Dedifferentiated amniotic fluid mesenchymal stem cell (primary cell): ENCODE data around the gene TMTC1.
"Not testable (repeated sequence)": the region's sequence is repeated elsewhere in the genome, so short reads cannot be mapped to it uniquely, and the experiment has no call there.

Experiments
- DNase-seq: peaks from one replicate; pipeline ENCODE4 v3.0.0-alpha.2; 2016; ENCODE audit errors: extremely low spot score

TMTC1 gene

GRCh38 chr12:29672580-29672979 lies 111.2 kb downstream of the TMTC1 start:
- no peak for DNase-seq

DNA sequence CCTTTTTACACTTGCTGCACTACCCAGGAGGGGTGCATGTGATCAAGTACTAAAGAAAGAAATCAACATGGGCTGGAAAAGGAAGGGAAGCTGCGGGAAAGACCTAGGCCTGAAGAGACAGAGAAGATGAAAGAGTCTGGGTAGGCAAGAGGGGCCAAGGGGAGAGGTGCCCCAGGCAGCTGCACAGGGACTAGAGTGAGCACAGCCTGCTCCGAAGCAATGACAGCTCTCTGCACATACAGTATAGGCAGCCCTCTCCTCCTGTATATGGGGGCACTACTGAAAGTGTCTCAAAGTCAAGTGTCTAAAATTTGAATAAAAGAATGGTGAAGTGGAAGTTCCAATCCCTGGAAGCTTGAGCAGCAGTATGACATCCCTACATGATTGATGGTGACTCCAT lies 112.0 kb downstream of the TMTC1 start:
- no peak for DNase-seq

GRCh38 chr12:29667011-29667410 lies 116.7 kb downstream of the TMTC1 start:
- DNase-seq, result no peak

DNA sequence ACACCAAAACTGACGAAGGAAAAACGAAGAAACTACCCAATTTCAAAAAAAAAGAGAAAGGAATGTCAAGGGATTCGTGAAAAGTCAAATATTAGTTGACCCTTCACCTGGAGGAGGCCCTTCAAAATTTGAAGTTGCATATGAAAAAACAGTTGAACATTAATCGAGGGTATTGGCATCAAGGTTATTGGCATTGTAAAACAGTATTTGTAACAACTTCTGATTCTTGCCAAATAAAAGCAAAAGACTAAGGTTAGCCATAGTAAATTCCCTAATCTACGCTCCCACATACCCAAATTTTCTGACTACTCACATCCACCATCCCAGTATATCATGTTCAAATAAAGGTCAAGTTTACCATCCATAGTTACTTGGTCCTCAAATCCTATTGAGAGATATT lies 118.6 kb downstream of the TMTC1 start:
- DNase-seq, result no peak

DNA sequence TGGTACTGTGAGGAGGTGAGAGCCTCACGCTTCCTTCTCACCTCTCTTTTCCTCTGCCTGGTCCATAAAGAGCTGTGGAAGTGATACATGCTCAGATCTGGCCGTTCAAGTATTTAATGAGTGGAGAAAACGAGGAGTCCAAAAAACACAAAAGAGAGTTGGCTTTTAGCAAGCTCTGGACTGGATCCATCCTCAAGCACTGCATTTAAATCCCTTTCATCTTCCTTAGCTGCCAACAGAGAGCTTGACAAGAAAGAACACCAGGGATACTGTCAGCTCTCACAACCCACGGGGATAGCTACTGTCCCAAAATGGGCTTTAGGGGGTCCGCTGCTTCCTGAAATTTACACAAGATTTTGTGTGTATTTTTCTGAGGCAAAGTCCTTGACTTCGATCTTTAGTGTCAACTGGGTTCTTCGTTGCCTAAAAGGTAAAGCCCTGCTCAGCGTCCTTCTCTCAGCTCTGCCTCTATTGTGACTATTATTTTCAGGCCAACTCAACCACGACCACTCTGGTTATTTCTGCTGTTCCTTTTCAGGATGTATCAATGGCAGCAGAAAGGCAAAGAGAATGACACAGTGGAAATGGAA lies 120.9 kb downstream of the TMTC1 start:
- DNase-seq, result no peak

DNA sequence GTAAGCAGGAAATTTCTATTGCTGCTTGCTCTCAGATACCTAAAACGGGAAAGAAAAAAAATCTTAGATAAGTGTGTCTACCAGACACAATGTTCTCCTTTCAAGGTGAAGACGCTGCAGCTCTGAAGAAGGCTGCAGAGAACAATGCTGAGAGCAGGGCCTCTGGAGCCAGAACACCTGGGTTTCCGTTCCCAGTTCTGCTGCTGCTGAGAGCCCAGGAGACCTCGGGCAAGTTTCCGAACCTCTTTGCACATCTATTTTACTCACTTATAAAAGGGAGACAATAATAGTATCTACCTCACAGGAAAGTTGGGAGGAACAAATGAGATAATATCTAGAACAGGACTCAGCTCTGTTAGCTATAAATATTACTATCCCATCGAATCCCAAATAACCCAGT lies 122.9 kb downstream of the TMTC1 start:
- DNase-seq, result no peak

DNA sequence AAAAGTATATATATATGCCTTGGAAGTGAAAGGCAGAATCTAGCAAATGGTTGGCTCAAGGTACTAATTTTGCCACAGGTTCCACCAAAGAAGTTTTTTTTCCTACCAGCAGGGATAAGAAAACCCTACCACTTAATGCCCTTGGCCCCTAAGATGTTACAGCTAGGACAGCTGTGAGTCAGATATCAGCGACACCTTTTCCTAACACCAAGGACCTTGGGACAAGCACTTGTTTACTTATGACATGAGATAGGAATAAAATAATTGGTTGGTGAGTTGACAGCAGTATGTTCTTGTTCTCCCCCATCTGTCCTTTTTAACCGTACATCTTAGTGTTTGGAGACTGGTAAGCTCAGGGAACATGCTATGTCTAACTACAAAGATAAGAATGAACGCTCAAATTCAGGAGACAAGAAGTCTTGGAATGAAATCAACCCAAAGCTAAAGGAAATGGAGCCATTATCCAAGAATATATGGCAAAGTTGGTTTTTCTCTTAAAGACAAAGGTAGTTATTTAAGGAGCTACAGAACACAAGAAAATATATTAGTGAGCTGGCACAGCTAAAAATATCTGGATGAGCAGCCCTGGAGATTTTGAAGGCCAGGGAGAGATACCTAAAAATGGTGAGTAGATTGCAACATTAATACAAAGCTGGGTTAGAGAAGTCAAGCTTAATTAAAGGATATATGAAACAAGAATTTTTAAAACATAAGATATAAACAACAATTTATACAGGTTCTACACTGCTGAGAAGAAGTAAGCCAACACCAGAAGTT lies 126.8 kb downstream of the TMTC1 start:
- no peak for DNase-seq

DNA sequence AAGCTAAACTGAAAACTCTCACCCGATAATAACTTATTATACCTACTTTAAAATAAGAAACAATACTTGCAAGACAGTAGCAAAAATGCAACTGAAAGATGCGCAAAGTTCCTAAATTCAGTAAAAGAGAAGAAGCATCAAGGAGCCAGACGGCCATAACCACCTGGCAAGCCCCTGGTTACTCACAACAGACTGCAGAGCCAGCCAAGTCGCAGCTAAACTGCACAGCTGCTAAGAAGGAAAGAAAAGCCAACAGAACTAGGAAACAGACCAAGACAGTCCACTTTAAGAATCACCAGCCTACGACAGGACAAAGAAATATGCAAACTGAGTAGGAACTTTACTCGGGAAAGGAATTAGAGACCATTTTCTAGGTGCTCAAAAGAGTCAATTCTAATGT lies 127.9 kb downstream of the TMTC1 start:
- DNase-seq, result no peak

DNA sequence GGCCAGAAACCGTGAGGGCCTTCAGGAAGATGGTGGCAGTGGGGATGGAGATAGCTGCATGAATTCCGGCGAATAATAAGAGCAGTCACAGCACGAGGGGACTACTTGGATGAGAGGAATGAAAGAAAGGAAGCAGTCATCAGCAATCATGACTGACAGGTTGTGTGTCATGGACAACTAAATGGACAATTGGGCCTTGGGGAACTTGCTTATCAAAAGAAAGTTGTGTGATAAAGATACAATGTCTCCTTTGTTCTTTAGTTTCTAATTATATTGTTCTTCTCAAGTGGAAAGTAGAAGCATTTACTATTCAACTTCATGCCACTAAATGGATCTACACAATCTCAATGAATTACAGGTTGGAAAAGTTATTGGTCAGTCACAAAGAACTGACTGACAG lies 130.5 kb downstream of the TMTC1 start:
- DNase-seq, result no peak

- DNase-seq, result no peak
These were observed 133.4 kb downstream of the TMTC1 start for GRCh38 chr12:29650371-29650770.

GRCh38 chr12:29649722-29650121 lies 134.0 kb downstream of the TMTC1 start:
- no peak for DNase-seq

GRCh38 chr12:29644536-29645162 lies 139.1 kb downstream of the TMTC1 start:
- no peak for DNase-seq

DNA sequence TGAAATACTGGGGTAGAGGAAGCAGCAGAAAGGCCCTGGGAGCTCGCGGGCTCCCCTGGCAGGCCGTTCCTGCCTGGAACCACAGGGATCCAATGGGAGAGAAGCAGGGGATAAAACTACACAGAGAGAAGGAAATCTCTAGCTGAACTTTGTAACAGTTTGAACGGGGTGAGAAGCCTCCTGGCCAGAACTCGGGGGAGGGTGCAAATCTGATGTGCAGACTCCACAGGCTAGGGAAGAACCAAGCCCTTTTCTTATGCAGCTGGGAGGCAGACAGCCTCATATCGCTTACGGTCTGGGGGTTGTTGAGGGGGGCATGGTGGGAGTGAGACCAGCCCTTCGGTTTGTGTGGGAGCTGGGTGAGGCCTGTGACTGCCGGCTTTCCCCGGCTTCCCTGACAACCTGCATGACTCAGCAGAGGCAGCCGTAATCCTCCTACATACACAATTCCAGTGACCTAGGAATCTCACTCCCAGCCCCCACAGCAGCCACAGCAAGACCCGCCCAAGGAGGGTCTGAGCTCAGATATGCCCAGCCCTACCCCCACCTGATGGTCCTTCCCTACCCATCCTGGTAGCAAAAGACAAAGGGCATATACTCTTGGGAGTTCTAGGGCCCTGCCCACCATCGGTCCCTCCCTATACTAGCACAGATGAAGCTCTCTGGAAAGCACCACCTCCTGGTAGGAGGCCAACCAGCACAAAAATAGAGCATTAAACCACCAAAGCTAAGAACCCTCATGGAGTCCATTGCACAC lies 143.0 kb downstream of the TMTC1 start:
- no peak for DNase-seq

- no peak for DNase-seq
These were observed 143.7 kb downstream of the TMTC1 start for GRCh38 chr12:29639893-29640495.

DNA sequence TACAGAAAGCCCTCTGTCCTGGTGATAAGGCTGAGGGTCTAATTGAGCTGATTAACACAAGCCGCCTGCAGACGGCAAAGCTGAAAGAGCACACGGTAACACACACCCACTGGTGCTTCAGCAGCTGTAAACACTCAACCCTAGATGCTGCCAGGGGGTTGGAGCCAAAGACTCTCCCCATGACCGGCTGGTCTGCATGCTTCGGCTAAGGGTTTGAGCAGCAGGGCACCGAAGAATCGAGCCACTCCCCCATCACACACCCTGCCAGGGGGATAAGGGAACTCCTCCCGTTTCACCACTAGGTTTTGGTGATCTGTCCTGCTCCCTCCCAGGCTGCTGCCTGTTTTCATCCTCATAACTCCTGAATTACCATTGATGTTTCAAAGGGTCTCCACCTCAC lies 145.2 kb downstream of the TMTC1 start:
- DNase-seq, result no peak

DNA sequence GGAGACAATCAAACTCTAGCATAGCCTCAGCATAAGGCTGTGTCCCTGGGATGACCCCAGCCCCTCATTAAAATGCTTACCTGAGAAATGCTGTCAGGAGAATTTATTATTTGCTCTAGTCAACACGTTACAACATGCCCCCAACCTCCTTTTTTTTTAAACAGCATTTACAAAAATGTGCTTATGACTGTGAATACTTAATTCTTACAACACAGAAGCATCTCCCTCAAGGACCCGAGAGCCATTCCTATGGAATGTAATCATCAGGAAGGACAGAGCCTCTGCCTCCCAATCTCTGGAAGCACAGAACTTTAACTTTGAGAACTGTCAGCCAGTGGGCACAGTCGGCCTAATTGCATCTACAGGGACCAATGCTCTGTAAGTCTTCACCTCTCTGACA lies 149.7 kb downstream of the TMTC1 start:
- DNase-seq, result no peak

DNA sequence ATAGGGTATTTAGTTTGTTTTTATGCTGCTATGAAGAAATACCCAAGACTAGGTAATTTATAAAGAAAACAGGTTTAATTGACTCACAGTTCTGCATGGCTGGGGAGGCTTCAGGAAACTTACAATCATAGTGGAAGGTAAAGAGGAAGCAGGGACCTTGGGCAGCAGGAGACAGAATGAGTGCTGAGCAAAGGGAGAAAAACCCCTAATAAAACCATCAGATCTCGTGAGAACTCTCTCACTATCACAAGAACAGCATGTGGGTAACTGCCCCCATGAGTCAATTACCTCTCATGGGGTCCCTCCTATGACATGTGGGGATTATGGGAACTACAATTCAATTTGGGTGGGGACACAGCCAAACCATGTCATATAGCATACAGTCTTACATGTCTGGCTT lies 153.6 kb downstream of the TMTC1 start:
- DNase-seq, result not testable (repeated sequence)

- no peak for DNase-seq
These were observed 156.5 kb downstream of the TMTC1 start for GRCh38 chr12:29627221-29627620.

- no peak for DNase-seq
These were observed 158.3 kb downstream of the TMTC1 start for GRCh38 chr12:29625359-29625953.

- DNase-seq, result no peak
These were observed 161.5 kb downstream of the TMTC1 start for GRCh38 chr12:29622251-29622650.

GRCh38 chr12:29620030-29620429 lies 163.7 kb downstream of the TMTC1 start:
- no peak for DNase-seq

DNA sequence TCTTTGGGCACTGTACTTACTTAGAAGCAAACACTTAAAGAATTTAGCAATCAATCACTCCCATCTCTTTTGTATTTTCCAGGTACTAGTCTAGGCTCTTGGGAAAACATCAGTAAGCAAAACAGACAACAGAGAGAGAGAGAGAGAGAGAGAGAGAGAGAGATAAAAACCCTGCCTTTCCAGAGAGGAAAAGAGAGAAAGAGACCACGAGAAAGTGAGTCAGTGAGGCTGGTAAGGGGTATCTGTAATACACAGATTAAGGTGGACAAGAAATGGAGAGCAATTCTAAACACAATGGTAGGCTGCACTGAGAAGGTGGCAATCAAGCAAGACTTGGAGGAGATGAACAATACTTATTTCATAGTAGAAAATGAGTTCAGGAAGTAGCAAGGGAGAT lies 166.3 kb downstream of the TMTC1 start:
- no peak for DNase-seq
